Stimulated activated CD8-positive, alpha-beta memory T cell treated with anti-CD3 and anti-CD28 coated beads, Interleukin-2, amount 100 ng/mL, for 1 hour (primary cell): ENCODE measurements around the gene ANP32B.
"Not testable (repeated sequence)": the region's sequence is repeated elsewhere in the genome, so short reads cannot be mapped to it uniquely, and the experiment has no call there.

Source experiments
- DNase-seq, 2 donors: peaks; one replicate each; pipeline ENCODE4 v3.0.0-alpha.2; 2020; ENCODE audit warnings: low read depth in 2 of 2

The ANP32B gene

GRCh38 chr9:97982683-97983588, at the start of gene ANP32B:
TSS of gene ANP32B (plus strand) at chr9:97983341. CDS start at chr9:97983556, 215 bp downstream.
- peak; percentile 82 to 93 for DNase-seq

GRCh38 chr9:97934321-97935115, 48.6 kb upstream of the ANP32B start:
- DNase-seq: no peak

- DNase-seq: no peak
Measured at GRCh38 chr9:97935276-97935675, 47.9 kb upstream of the ANP32B start.

GRCh38 chr9:97936998-97937397, 46.1 kb upstream of the ANP32B start:
- DNase-seq: no peak

DNA sequence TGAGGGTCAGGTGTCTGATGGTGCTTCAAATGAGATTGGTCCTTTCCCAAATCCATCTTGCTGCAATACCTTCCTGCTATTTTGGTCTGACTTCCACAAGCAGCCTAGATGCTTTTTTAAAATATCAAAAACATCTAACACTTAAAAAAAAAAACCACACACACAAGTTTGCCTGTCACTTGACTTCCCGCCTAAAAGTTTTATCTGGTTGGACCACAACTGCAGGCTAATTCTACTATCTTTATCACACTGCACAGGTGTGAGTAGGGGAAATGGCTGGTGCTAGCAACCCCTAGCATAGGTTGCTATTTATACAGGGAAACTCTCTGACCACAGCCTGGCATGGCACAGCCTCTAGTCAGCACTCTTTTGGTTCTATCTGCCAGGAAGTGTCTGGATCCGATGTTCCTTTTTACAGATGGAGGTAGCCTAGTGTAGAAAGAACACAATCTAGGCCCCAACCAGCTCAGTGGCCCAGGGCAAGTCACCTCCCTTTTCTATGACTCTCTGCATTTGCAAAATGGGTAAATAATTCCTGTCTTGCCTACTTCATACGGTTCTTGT, 45.0 kb upstream of the ANP32B start, which contains the start of gene HEMGN:
TSS of gene HEMGN (minus strand) at position 92 of the 564 bp plus-strand sequence. CDS start at position 56, 36 bp downstream.
- DNase-seq: no peak

DNA sequence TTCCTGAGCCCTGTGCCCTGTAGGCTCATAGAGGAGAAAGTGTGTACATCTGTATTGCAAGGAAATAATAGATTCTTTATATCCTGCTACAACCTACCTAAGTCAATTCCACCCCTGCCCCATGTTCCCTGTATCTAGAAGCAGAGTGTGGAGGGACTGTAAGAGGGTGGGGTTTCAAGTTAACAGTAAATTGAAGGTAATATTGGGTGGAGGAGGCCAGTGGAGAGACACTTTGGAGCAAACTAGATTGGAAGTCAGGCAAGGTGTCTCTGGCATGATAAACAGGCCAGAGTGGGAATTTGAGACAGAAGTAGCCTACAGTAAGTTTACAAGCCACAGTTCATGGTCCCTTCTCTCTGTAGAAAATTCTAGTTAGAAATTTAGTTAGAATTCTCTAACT, 42.9 kb upstream of the ANP32B start:
- no peak for DNase-seq

GRCh38 chr9:97940741-97941140, 42.4 kb upstream of the ANP32B start:
- DNase-seq: no peak

- DNase-seq: no peak
Measured at GRCh38 chr9:97941323-97941722, 41.8 kb upstream of the ANP32B start.

DNA sequence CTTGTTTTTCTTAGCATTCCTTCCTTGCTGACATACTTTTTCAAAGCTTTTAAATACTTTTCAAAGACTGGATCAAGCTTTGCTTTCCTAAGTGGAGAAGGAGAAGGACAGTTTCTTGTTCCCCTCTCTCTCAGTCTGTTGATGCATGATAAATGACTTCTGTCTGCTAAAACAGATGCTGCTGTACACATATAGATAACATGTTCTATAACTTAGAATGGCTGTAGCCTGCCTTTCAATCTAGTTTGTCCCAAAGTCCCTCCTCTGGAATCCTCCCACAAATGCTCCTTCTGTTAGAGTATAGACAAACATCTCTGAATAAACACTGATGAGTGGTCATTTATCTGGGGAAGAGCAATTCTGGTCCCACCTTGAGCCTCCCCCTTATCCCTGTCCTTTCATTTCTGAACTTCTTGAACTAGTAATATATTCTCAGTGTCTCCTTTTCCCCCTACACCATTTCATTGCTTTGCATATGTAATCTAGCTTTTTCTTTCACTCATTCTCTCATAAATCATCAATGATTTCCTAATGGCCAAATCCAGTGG, 39.8 kb upstream of the ANP32B start:
- no peak for DNase-seq

- DNase-seq: no peak
Measured at GRCh38 chr9:97944612-97945011, 38.5 kb upstream of the ANP32B start.

DNA sequence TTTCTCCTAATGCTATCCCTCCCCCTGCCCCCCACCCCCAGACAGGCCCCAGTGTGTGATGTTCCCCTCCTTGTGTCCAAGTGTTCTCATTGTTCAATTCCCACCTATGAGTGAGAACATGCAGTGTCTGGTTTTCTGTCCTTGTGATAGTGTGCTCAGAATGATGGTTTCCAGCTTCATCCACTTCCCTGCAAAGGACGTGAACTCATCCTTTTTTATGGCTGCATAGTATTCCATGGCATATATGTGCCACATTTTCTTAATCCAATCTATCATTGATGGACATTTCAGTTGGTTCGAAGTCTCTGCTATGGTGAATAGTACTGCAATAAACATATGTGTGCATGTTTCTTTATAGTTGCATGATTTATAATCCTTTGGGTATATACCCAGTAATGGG, 37.7 kb upstream of the ANP32B start:
- not testable (repeated sequence) for DNase-seq

GRCh38 chr9:97947094-97947493, 36.0 kb upstream of the ANP32B start:
- DNase-seq: not testable (repeated sequence)

DNA sequence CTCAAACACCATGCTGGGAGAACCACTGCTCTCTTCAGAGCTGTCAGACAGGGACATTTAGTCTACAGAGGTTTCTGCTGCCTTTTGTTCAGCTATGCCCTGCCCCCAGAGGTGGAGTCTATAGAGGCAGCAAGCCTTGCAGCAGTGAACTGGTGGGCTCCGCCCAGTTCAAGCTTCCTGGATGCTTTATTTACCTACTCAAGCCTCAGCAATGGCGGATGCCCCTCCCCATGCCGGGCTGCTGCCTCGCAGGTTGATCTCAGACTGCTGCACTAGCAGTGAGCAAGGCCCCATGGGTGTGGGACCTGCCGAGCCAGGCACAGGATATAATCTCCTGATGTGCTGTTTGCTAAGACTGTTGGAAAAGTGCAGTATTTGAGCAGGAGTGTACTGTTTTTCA, 32.3 kb upstream of the ANP32B start:
- DNase-seq: not testable (repeated sequence)

- peak in 1 of 2 donors; percentile 24 for DNase-seq
Measured at GRCh38 chr9:97954550-97954989, 28.6 kb upstream of the ANP32B start.

DNA sequence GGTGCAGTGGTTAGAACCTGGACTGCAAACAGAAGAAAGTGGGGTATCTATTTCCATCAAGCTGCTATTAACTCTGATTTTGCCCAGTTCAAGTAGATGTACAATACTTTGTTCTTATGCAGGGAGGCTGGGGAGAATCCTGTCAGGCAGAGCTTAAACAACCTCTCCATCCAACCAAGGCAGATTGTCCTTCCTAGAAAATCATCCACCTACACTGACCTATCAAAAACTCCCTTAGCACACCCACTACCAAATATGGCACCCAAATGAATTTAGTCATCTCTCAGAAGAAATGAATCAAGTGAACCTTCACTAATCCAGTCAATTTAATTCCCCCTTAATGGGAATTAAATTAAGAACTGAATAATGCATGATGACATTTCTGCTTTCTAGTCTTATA, 26.8 kb upstream of the ANP32B start:
- no peak for DNase-seq

DNA sequence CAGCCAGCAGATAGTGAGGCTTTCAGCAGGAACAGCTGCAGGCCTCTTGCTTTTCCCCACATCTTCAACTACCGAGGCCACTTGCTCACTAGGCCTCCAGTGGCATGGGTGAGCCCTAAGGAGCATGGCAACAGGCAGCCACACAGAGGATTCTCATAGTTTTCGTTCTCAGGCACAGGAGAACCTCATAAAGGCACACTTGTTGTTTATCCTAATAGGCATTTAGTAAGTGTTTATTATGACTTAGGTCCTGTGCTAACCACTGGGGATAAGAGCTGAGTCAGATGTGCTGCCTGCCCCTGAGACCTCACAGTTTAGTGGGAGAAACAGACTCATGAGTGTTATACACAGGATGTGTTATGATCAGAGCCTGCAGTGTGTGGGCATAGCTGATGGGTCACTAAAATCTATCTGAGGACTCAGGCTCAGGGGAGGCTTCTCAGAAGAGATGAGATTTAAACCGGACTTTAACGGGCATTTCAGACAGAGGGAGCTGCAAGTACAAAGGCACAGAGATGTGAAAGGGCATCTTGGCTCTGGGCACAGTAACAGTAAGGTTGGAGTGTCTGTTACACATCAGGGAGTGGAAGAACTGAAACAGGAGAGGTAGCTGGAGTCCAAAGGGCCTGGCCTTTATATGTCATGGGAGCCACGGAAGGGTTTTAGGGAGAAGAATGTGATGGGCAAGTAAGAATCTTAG, 24.2 kb upstream of the ANP32B start:
- no peak for DNase-seq

DNA sequence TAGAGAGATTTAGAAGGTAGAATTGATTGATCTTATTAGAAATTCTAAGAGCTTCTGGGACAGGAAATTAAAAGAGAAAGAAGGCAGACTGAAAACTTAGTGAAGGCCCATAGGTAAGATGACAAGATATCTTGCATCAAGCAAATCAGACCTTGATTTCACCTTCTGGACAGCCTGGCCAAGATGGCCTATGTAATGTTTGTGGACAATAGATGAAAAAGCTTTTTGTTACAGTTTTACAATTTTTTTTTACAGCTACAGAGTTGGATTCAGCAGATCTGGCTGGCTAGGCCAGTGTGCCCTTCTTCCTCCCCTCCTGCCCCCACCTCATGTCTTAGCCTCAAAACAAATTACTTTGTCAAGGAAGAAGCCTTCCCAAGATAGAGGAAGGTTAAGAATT, 23.6 kb upstream of the ANP32B start:
- DNase-seq: no peak

GRCh38 chr9:97960678-97961328, 22.3 kb upstream of the ANP32B start:
- not testable (repeated sequence) for DNase-seq

DNA sequence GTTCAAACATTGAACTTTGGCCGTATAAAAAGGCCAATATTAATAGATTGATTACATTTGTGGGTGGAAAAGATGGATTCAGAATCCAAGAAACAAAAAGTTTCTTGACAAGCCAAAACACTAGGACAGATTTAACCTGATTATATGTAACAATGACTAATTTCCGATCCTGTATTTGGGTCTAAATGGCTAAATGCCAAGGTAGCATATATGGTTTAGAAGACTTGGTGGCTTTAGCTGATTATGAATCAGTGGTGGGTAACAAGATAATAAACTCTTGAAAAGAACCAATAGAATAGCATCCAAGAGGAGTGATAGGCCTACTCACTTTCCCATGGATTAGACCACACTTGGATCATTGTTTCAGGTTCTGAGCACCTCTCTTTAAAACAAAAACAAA, 21.8 kb upstream of the ANP32B start:
- DNase-seq: no peak

- no peak for DNase-seq
Measured at GRCh38 chr9:97962136-97962535, 21.0 kb upstream of the ANP32B start.

DNA sequence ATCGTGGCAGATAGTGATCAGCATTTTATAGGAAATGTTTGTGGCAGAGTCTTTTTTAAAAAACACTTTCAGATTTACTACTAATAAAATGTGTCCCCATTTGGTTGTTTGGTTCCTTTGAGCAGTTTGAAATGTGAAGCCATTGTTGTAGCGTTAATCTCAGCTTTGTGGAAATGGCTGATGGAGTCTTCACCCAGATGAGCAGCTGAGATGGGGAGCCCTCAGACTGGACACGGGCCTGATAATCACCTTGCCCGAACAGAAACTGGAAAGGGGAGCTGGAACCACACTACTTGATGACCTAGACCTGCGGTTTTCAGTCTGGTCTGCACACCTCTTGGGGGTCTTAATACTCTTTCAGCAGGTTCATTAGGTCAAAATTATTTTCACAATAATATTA, 20.6 kb upstream of the ANP32B start:
- DNase-seq: no peak
